CD1c-positive myeloid dendritic cell (primary cell): ENCODE data around the gene NQO1.
"Not testable (repeated sequence)": the region's sequence is repeated elsewhere in the genome, so short reads cannot be mapped to it uniquely, and the experiment has no call there.

Experiments used
- DNase-seq: peaks from one replicate; pipeline ENCODE4 v3.0.0-alpha.2; 2016; ENCODE audit errors: extremely low spot score

The NQO1 gene

DNA sequence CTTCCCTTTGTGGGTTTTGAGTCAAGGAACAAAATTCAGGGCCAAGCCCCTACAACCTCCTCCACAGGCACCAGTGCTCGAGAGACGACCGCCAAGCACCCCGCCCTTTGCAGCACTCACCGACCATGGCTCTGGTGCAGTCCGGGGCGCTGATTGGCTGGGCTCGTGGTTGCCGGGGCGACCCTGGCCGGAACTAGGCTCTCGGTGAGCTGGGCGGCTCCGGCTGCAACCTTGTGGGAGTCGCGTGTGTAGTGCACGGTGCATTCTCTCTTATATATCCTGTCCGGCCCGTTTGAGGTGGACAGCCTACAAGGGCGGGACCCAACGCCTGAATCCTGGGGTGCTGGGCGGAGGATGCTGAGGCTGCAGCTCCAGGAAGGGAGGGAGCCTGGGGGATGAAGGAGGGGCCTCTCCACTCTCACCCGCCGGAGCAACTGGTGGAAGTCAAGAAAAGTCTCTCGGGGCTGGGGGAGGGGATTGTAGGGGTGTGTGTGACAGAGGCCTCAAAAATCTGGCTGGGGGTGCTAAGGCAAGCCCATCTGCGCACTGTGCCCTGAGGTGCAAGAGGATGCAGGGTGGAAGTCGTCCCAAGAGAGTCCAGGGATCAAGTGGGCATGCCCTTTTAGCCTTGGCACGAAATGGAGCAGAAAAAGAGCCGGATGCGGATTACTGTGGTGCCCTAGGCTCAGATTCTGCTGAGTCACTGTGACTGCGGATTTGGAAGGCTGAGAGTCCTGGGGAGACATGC is at the start of gene NQO1:
Gene NQO1 (minus strand): TSS at position 248 of the 748 bp plus-strand sequence. CDS start 121 bp downstream, at position 127.
- DNase-seq, result peak; percentile 94

DNA sequence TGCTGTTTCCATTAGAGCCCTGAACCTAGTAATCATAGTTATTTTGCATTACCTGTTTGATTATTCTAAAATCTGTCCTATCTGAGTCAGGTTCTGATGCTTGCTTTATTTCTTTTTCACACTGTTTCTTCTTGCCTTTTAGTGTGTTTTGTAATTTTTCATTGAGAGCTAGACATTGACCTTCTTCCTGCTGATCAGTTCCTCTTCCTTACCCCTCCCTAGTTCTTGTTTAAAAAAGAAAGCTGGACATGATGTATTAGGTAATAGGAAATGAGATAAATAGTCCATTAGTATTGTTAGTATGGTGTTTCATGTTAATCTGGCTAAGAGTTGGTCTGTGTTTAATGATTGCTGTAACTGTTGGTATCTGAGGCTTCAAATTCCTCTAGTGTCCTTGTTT is 49.2 kb upstream of the NQO1 start:
- DNase-seq, result peak; percentile 17

DNA sequence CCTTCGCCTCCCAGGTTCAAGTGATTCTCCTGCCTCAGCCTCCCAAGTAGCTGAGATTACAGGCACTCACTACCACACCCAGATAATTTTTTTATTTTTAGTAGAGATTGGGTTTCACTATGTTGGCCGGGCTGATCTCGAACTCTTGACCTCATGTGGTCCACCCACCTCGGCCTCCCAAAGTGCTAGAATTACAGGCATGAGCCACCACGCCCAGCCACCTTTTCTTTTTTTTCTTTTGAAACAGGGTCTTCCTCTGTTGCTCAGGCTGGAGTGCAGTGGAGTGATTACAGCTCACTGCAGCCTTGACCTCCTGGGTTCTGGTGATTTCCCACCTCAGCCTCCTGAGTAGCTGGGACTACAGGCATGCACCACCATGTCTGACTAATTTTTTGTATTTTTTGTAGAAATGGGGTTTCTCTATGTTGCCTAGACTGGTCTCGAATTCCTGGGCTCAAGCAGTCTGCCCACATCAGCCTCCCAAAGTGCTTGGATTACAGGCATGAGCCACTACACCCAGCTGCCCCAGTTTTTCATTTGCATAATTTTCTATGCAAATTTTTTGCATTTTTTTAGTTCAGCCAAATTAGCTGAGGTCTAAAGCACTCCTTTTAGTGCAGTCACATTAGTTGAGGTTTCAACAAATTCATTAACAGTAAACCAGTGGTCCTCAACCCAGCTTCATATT is 47.0 kb upstream of the NQO1 start:
- no peak for DNase-seq

DNA sequence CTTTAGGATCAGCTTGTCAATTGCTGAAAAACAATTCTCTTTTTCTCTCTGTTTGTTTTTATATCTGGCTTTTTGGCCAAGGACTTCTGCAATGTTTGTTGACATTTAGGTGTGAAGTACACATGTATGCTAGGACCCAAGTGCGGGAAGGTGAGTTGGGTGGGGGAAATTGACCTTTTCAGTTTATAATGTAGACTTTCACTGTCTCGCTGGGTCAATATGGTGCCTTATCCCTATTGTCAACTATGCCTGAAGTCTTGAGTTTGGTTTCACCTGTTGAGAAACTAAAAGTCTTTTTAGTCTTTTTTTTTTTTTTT is 45.2 kb upstream of the NQO1 start:
- no peak for DNase-seq

DNA sequence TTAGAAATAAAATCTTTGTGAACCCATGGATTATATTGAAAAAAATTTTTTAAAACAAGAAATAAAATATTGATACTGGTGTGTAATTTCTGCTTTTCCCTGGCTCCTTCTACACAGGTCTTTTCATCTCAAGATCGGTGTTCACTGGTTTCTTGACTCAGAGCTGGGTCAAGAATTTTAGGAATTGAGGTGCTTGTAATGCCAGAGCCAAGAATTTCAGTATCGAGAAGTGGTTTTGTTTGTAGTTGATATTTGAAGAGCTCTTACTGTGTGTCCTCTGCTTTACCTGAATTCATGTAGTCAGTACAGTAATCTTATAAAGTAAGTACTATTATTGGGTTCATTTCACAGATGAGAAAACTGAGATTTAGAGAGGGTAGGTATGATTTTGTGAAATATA is 43.0 kb upstream of the NQO1 start:
- no peak for DNase-seq

DNA sequence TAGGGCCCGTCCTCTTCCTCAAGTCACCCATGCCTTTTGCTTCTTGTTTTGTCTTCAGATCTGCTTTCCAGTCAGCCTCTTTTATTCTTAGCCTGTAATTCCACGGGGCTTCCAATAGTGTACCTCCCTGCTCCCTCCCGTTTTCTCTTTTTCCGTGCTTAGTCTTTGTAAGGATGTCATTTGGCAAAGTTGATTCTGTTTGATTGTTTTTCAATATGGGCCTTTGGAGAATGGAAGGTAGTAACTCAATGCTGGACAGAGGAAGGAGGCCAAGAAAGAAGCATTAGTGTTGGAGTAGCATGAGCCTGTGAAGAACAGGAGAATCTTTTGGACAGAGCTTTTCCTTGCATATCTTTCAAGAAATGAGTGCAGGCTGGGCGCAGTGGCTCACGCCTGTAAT is 42.3 kb upstream of the NQO1 start:
- no peak for DNase-seq

DNA sequence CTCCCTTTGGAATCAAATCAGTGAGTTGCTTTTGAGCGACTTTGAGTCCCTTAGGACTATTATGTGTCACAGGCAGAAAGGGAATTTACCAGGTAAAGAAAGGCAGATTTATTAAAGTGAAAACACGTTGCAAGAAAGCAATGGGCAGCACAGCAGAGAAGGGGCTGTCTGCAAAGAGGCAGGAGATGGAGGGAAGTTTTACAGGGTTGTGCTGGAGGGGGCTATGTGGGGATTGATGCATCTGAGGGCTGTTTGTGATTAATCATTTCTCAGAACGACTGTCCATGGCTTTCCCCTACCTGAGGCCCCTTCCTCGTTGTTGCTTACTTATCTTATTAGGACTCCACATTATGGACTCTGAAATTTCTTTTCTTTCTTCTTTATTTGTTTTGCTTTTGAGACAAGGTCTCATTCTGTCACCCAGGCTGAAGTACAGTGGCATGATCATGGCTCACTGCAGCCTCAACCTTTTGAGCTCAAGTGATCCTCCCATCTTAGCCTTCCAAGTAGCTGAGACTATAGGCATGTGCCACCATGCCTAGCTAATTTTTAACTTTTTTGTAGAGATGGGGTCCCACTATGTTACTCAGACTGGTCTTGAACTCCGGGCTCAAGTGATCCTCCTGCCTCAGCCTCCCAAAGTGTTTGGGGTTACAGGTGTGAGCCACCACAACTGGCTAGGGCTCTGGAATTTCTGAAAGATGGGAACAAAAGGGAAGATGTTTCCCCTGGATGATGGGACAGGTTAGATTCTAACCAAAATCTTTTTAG is 41.3 kb upstream of the NQO1 start:
- no peak for DNase-seq

DNA sequence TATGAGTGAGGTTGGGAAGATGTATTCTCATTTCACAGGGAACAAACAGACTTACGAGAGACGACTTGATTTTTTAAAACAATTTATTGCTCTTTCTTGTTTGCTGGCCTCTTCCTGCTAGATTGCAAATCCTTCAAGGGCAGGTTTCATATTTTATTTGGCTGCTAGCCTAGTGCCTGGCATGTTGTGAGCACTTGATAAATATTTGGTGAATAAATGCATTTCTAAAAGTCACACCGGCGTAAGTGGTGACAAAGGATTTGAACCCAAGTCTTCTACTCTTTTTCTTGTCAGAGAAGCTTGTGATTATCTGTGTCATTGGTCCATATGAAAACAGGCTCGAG is 37.2 kb upstream of the NQO1 start:
- no peak for DNase-seq

DNA sequence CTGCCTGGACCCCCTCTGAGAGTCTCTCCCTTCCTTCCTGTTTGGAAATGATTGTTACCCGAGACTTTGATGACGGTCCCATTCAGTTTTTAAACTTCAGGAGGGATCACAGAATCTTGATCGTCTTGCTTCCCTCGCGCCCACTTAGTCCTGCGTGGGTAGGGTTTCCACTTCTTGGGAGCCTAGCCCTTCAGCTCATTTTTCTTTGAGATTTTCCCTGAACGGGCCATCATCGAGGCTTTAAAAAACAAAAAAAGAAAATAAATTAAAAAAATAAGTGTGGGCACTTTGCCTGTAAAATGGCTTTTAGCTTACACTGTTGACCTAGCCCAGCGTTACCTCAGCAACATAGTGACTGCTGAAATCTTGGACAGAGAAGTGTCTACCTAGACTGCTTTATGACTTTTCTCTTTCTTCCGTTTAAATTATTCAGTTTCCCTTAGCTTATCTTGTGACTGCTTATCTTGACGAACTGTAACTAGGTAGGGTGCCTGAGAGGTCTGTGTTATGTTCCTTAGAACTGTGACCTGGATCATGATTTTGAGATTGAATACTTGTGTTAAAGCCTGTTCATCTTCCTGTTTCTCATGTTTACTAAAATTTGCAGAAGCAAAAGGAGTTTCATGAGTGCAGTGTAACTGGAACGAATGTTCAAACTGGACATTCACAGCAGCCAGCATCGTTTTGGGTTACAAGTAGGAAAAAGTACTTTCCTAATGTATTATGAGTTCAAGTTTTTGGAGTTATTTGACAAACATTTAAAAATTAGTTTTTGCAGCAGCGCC is 36.6 kb upstream of the NQO1 start:
- DNase-seq, result peak; percentile 77

DNA sequence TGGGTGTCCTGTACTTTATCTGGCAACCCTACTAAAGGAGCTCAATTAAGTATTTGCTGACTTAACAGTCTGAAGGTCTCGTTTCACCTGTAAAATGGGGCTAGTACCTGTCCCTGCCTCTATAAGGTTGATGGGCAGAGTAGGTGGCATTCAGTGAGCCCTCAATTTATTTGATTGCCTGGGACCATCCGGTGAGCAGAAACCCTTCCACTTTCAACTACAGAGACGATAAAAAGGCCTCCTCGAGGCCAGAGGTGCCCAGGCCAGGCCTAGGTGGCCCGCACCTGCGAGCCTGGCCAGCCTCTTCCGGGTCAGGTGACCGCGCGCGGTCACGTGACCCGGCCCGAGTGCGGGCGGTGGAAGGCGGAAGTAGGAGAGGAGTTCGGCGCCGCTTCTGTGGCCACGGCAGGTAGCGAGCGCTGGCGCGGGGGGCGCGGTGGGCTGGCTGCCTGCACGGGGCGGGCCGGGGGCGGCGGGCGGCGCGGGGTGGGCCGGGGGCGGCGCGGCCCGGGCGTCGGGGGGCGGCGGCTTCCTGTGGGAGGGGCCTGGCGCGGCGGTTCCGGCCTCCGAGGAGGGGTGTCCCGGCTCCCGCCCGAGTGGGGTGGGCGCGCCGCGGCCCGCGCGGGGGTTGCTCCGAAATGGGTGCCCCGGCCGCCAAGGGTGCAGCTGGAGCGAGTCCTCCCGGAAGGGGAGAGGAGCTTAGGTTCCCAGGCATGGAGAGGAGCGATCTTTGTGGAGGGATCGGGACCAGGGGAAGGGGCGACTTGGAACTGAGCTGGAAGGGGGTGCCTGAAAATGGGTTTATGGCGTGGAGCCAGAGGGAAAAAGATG is 35.8 kb upstream of the NQO1 start, which contains the start of gene WWP2:
Gene WWP2 (plus strand): TSS at position 350 of the 831 bp plus-strand sequence. CDS start 24,679 bp downstream, outside the sequence.
- DNase-seq, result peak; percentile 89

DNA sequence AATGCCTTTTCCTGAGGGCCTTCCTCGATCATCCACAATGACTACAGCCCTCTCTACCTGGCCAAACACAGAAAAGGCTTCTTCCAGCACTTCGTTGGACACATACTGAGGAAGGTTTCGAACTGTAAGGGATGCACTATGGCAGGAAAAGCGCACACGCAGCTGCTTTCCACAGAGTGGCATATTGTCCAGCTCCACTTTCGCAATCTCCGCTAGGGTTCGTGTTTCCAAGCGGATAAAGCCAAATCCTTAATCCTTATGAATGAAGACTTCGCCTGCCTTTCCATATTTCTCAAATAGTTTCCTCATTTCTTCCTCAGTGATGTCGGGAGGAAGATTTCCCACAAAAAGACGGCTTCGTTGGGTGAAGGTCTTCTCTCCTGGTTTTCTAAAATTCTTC is 31.0 kb upstream of the NQO1 start:
- DNase-seq, result not testable (repeated sequence)

DNA sequence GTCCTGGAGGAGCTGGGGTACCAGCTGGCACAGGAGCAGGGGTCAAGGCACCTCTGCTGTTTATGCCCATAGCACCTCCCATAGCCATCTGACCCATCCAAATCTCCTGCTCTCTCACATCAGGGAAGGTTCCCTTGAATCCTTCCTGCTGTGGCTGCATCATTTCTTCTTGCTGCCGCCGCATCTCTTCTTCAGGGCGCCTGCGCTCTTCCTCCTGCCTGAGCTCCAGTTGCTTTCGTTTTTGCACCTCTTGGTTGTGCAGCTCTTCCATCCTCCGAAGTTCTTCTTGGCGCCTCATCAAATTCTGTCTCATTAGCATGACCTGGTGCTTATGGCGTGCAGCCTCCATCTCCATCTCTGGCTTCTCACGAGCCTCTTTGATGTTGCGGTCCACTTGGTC is 30.3 kb upstream of the NQO1 start:
- no peak for DNase-seq

DNA sequence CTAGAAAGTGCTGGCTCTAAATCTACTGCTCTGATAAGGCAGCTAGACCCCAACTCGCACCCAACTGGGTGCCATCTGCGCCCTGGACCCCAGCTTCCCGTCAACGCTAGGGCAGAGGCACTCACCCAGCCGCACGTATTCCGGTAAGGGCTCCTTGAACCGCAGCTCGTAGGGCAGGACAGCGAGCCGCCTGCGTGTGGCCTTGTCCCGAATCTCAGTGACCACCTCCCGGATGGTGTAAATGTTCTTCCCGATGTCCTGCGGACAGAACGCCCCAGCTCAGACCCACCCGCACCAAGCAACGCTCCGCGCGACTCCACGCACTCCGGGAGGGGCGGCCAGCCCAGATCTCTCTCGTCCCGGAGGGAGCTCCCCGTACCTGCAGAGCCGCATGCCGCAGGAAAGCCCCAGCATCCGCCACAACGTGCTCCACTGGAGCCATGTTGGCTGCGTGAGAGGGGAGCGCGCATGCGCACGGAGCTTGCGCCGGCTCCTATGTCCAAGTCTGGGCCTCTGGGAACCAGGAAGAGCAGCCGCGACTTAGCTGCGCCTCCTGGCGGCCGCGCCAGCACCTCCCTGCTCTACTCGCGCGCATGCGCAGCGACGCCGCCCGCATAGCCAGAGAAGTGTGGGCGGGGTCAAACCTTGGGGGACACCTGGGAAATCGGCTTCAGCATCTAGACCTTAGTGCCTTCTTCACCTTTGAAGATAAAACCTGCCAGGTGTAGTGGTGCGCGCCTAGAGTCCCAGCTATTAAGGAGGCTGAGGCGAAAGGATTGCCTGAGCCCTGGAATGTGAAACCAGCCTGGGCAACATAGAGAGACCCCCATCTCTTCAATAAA is 28.3 kb upstream of the NQO1 start, which contains the start of gene NOB1:
Gene NOB1 (minus strand): TSS at position 458 of the 842 bp plus-strand sequence. CDS start 16 bp downstream, at position 442.
- peak; percentile 99 for DNase-seq

DNA sequence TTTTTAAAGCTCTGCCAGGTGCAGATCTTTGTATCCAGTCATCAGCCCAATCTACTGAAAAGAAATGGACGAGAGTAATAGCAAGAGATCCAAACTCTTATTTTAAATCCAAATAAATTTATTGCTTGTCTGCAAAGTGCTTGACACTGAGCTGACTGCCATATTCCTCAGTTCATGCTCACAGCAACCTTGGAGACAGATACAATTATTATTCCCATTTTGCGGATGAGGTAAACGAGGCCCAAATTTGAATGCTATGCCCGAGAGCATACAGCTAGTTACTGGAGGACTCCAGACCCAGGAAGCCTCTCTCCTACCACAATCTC is 27.7 kb upstream of the NQO1 start:
- DNase-seq, result no peak

DNA sequence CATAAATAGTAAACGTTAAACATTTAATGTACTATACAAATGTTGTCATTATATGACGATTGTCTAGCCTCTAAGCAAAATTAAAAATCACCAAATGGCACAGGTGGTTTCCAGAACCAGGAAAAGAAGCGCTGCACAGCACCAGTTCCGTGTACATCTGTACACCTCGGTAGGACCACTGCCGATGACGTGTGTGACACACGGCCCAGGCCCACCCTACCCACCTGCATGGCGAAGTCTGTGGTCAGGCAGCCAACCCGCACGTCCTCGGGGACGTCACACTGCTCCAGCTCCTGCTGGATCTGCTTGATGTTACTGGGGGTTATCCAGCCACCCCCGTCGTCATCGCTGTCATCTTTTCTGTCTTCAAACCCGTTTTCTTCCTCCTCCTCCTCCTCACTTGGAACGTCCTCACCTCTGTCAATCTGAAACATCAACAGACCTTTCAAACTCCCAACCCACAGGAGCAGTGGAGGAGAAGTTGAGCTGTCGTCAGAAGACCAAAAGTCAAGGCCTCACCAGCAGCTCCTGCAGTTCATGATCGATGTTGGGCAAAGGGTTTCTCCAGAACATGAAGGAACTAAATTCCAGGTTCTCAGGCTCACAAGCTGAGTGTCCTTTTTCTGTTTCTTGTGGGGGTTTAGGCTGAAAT is 22.5 kb upstream of the NQO1 start:
- DNase-seq, result no peak

DNA sequence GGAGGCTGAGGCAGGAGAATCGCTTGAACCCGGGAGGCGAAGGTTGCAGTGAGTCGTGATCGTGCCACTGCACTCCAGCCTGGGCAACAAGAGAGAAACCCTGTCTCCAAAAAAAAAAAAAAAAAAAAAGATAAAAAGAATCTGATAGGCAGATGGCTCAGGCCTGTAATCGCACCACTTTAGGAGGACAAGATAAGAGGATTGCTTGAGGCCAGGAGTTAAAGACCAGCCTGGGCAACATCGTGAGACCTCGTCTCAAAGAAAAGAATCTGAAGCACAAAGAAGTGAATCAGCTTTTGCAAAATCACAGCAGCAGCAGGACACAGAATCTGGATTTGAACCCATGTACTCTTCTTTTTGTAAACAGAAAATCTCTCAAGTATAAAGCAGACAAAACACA is 20.8 kb upstream of the NQO1 start:
- DNase-seq, result no peak

DNA sequence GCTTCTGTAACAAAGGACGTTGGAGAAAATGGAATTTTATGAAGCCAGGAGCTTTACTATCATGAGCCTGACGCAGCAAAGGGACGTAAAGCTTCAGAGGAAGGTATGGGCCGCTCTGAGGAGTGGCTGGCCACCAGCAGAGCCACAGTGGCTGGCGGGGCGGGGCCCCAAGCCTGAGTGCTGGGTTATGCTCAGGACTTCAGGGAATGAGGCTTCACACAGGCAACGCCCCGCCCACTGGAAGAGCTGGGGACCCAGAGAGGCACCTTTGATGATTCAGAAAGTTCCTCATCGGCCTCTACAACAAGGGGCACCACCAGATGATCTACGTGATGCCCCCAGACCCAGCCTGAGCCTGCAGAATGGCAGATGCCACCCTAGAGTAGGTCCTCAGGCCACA is 19.6 kb upstream of the NQO1 start:
- no peak for DNase-seq

DNA sequence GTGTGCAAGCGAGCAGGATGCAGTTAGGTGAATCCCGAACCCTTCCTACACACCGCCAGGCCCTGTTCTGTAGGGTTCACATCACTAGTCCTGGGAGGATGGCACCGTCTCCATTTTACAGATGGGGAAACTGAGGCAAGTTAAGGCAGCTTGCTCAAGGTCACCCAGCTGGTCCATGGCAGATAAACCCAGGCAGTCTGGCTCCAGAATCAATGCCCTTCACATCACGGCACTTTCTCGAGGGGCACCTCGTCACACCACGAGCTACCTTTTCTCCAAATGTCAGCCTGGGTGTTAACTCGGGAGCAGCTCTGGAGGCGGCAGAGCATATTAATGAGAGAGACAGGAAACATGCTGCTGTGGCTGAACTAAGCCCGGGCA is 18.9 kb upstream of the NQO1 start:
- no peak for DNase-seq

DNA sequence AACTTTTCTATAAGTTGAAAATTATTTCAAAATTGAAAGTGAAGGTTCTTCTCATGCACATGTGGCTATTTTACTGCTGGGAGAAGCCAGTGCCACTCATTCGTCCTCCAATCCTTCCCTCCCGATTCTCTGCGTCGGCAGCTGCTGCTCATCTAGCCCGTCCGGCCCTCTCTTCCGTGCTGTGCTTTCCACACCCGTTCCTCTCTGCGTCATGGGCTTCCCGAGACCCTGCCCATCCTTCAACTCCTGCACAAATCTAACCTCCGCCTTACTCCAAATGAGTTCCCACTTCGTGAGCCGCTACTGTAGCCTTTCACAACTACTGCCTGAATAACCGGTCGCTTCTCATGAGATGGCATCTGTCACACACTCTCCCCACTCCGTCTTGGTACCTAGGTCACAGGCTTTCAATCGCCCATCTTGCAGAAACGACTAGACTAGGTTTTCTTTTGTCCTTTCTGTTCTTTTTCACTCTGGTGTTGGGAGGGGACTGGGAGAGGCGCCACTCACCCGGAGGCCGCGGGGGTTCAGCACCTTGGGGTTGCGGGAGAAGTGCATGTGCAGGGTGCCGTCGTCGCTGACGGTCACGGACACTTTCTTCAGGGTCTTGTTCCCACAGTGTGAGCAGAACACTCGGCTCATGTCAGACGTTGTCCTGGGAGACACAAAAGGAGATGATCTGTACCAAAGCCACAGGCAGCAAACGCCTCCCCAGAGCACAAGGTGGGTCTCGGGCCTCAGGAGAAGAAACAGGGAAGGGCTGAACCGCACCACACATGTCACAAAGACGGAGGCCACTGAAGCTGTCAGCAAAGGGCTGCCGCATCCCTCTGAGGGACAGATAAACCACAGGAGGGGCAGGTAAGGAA is 18.2 kb upstream of the NQO1 start:
- no peak for DNase-seq
